T-helper 22 cell (primary cell): ENCODE results near the gene EIF2AK2.

ENCODE experiments used
- DNase-seq: peaks from one replicate; pipeline ENCODE4 v3.0.0-alpha.2; 2020; ENCODE audit warnings: low read depth

The EIF2AK2 gene

DNA sequence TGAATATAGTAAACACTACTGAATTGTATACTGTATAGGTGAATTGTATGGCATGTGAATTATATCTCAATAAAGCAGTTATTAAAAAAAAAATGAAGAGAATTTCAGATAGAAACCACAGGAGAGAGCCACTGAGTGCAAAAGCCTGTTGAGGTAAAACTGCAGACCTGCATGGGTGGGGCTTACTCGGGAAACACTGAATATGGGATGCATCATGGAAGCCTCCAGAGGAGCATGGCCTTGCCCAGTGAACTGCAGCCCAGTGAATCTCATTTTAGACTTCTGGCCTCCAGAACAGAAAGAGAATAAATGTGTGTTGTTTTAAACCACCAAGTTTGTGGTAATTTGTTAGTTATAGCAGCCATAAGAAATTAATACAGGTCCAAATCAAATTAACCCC lies 56.7 kb downstream of the EIF2AK2 start:
- no peak for DNase-seq

DNA sequence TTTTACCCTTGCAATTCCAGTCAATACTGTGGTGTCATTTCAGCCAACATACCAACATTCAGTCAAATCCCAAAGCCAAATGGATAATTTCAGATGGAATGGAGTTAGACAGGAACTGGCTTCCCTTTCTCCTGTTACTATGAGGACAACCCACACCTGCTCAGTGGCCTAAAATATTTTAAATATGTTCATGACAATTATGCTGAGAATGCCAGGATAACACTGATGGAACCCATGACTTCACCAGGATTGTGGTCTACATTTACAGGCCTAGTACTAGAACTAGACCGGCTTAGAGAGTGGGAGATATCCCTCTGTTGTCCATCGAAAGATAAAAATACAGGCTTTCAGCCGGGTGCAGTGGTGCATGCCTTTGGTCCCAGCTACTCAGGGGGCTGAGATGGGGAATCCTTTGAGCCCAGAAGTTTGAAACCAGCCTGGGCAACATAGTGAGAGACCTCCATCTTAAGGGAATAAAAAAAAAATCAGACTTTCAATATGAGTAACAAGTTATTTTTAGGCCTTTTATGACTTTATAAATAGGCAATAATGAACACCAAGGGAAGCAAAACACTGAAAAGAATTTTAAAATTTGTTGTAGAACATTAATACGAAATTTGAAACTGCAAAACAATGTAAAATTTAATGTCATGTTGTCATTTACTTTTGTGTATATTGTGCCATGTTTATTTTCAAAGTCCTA lies 58.2 kb downstream of the EIF2AK2 start:
- DNase-seq = no peak

DNA sequence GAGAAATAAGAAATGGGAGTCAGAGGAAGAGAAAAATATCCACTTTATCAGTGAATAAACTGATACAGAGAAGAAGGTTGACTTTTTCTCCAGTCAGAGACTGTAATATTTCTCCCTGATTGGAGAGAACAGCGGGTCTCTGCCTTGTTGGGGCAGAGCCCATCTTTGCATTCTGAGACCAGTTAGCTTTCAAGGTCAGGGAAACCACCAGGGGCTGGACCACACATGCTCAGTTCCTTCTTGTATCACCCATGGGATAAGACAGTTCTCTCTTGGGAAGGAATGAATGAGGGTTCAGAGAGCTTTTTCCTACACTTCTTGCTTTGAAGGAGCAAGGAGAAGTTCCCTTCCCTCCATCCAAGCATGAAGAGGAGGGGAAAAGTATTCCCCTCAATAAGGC lies 60.2 kb downstream of the EIF2AK2 start:
- no peak for DNase-seq

GRCh38 chr2:37091873-37092272 lies 64.9 kb downstream of the EIF2AK2 start:
- DNase-seq = no peak

DNA sequence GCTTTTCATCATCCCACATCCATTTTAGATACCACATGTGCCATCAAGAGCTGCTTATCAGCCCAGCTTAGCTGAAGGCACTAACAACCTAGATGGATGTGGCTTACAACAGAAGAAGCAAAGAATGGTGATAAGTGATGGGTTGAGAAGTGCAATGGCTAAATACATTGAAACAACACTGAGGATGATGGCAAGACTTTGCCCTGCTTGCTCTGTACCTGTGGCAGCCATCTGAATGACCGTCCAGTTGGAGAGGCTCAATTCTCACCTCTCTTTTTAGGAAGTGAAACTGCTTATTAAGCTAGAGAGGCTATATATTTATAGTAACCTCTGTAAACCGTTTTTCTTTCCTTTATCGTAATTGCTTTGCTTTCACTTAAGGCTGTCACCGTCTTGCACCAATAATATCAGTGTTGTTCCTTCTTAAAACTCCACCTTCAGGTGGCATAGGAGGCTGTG lies 66.7 kb downstream of the EIF2AK2 start:
- no peak for DNase-seq

- DNase-seq = no peak
Observed at GRCh38 chr2:37085731-37086147, 71.0 kb downstream of the EIF2AK2 start.

DNA sequence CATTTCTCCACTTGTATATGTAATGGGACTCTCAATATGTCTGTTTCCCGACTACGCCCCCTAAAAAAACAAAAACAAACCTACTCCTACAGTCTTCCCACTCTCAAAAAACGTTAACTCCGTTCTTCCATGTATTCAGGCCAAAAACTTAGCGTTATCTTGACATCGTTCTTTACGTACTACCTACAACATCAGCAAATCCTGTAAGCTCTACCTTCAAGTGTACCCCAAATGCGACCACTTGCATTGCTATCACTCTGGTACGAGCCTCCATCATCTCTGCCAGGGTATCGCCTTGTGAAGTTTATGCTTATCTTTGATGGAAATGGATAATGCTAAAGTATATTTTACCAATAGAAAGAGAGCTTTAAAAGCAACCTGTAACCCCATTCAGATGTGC lies 72.0 kb downstream of the EIF2AK2 start:
- DNase-seq = no peak

GRCh38 chr2:37083873-37084794 lies 72.6 kb downstream of the EIF2AK2 start, which contains the start of the genes GPATCH11 and HEATR5B:
Gene GPATCH11 (plus strand): TSS chr2:37084518. CDS start chr2:37088382, 3,864 bp downstream.
Gene HEATR5B (minus strand): TSS chr2:37084372. CDS start chr2:37083414, 958 bp downstream.
- peak; percentile 92 for DNase-seq

- no peak for DNase-seq
Observed at GRCh38 chr2:37080689-37081088, 76.1 kb downstream of the EIF2AK2 start.

GRCh38 chr2:37080266-37080665 lies 76.5 kb downstream of the EIF2AK2 start:
- DNase-seq = no peak

DNA sequence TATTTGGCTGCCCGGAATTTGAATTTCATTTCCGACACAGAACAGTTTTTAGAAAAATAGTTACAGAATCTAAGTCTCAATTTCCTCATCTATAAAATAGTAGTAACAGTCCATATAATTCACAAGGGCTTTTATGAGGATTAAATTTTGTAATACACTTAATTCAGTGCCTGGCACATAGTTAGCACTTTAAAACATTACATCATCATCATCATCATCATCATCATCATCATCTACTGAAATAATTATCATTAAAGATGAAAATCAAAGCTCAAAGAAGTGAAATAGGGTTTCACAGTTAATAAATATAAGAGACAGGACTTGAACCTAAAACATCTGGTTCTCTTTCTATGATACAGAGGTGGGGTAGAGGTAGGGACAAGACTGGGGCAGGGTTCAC lies 85.8 kb downstream of the EIF2AK2 start:
- DNase-seq = no peak

GRCh38 chr2:37068686-37069085 lies 88.1 kb downstream of the EIF2AK2 start:
- DNase-seq = no peak

DNA sequence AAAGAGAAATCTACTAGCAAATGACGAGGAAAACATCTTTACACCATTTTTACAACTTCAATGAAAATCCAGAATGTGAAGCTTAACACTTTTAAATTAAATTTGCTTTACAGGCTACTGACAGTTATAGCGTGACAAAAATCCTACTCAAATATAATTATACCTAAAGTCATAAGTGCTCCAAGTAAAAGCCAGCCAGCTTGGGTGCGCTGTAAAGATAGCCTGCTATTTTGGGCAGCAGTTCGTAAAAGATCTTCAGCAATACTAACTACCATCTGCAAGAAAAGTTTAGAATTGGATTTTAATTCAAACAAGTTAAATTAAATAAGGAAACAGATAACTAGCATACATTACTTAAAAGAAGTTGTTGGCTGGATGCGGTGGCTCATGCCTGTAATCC lies 95.0 kb downstream of the EIF2AK2 start:
- no peak for DNase-seq

DNA sequence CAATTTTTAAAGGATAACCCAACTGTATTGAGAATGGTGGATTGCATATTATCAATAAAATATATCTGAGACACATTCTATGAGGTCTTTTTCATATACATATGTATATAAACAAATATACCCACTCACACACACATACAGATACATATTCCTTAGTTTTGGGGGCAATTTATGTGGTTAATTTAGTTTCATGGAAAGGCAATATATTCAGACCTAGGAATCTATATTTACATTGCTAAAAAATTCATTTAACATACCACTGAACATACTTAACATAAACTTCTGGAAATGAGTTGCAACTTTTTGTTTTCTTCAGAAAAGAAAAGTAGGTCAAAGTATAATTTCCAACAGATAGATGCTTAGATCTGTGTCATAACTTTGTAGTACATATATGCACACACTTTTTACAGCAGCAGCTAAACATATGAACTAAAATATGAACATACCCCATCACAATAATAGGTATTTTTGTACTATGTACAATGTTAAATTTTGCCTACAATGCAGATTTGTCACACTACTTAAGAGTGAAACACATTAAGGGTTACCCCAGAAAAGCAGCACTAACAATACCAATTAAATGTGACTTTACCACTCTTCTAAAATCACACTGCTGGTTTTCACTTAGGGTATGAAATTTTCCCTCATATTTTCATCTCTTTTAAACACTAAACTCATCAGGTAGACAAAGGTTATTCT lies 95.6 kb downstream of the EIF2AK2 start:
- no peak for DNase-seq

DNA sequence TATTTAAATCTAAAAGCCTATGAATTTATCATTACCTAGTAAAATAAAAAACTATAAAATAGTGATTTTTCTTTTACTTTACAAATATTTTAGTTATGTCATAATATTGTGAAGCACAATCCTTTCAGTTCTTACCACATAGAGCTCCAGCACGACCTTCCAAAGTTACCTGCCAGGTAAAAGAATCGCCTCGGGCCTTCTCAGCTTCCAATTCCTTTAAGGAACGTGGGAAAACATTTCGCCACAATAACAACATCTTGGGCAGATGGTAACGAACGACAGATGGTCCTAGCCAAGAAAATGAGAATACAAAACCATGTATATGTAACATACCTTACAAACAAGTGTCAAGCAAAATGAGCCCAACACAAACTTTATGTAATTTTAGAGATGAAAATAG lies 96.3 kb downstream of the EIF2AK2 start:
- no peak for DNase-seq

- DNase-seq = no peak
Observed at GRCh38 chr2:37059841-37060240, 96.9 kb downstream of the EIF2AK2 start.

DNA sequence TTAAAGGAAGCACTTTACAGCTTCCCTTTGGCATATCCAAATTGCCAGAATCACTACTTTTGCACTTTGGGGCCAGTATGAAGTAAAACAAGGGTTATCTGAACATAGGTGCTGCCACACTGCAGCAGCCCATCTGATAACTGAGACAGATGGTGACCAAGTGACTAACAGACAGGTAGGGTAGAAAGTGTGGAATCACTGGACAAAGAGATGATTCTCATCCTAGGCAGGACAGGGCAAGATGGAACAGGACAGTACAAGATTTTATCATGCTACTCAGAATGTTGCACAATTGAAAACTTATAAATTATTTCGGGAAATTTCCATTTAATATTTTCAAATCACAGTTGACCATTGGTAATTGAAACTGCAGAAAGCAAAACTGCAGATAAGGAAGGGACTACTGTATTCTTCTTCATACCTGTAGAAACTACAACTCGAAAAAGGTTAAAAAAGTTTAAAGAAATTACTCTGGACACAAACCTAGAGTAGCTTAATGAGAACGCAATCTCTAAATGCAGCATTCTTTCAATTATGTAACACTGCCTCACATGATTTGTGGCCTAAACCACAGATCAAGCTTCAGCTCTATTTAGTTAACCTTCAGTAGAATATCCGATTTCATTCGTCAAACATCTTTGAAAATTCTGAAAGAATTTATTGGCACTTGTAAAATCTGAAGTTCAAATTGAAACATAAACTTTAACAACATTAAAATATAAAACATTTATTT lies 104.0 kb downstream of the EIF2AK2 start:
- no peak for DNase-seq
